HepG2 (cell line): ENCODE data around the gene KLHL33. TPM values are rescaled to one million over a fixed set of nuclear protein-coding genes. Genes with fewer than 3 reads are reported as not detected.

ENCODE experiments used
- ATAC-seq: fragments of 200-7000 bp; cut with Tn5 transposase; 3 replicates; pipeline ENCODE4 v1.9.1; 2020; ENCODE audit warnings: mild to moderate bottlenecking, moderate library complexity
- BruUV-seq: library from RNA; stranded (reverse); fragments of 400-500 nt; replicated peaks from 2 replicates; lab custom pipeline; 2021; lab: Mats Ljungman, UMichigan
- CTCF ChIA-PET: fragments of 300-600 bp; formaldehyde crosslinking; extraction: SDS; loops from one replicate; lab custom pipeline; 2021; ENCODE audit warnings: low total read pairs, inconsistent platforms, low intra/inter-chr PET ratio; lab: Yijun Ruan, JAX
- POLR2A ChIA-PET: fragments of 350-600 bp; sonication (Branson Sonifier 250); formaldehyde crosslinking; loops from one replicate; lab custom pipeline; 2020; ENCODE audit warnings: antibody characterized with exemption, inconsistent platforms; lab: Yijun Ruan, JAX
- DNase-seq: peaks from one replicate; pipeline ENCODE4 v3.0.0-alpha.2; 2015; ENCODE audit warnings: low spot score
- FAIRE-seq: peaks from 3 replicates; lab custom pipeline; 2011; peaks lifted over from hg19 to GRCh38; lab: Jason Lieb, UNC
- H2AFZ ChIP-seq: one replicate; pipeline ENCODE4 v1.6.1; 2011; ENCODE audit warnings: low read length, inconsistent platforms
- H3K27ac ChIP-seq: fragments of 300-600 bp; 3 replicates; pipeline ENCODE4 v1.8.0; 2011; ENCODE audit warnings: mixed run types, mild to moderate bottlenecking, mixed read lengths, low read length, inconsistent platforms; ENCODE audit not compliant: insufficient read depth; ENCODE audit errors: extremely low read length
- H3K27me3 ChIP-seq, 2 experiments: fragments of 200-600 bp in 1 of 2; 2 replicates in 1 of 2; 3 replicates in 1 of 2; pipeline versions ENCODE4 v1.6.0 to v1.8.0; 2011; ENCODE audit warnings: low read length in 2 of 2, mild to moderate bottlenecking in 2 of 2, moderate library complexity in 2 of 2, inconsistent platforms in 1 of 2; ENCODE audit not compliant: insufficient read depth in 2 of 2, control insufficient read depth in 1 of 2
- H3K36me3 ChIP-seq, 2 experiments: fragments of 200-600 bp in 1 of 2; replicated peaks in 1 of 2; 2 replicates in 1 of 2; 3 replicates in 1 of 2; pipeline versions ENCODE4 v1.5.1 to v1.8.0; 2011; ENCODE audit warnings: low read length in 2 of 2, inconsistent platforms in 1 of 2; ENCODE audit not compliant: insufficient read depth in 2 of 2, control insufficient read depth in 1 of 2
- H3K4me1 ChIP-seq: 2 replicates; pipeline ENCODE4 v1.5.1; 2012; ENCODE audit warnings: low read length, inconsistent platforms; ENCODE audit not compliant: insufficient read depth
- H3K4me2 ChIP-seq: 2 replicates; pipeline ENCODE4 v1.6.0; 2011; ENCODE audit warnings: low read depth, low read length, inconsistent platforms
- H3K4me3 ChIP-seq, 3 experiments: fragments of 200-600 bp in 1 of 3; sonication (generic), shearing (Covaris generic) in 1 of 3; replicated peaks in 1 of 3; 2 replicates each; pipeline ENCODE4 v1.5.1; 2011 to 2016; ENCODE audit warnings: low read length in 3 of 3, inconsistent platforms in 2 of 3, low read depth in 2 of 3, mild to moderate bottlenecking in 2 of 3, control low read depth in 1 of 3, mixed read lengths in 1 of 3; ENCODE audit not compliant: insufficient read depth in 1 of 3
- H3K79me2 ChIP-seq: one replicate; pipeline ENCODE4 v1.6.1; 2011; ENCODE audit warnings: low read length, inconsistent platforms; ENCODE audit not compliant: insufficient read depth
- H3K9ac ChIP-seq: 2 replicates; pipeline ENCODE4 v1.6.0; 2011; ENCODE audit warnings: mild to moderate bottlenecking, low read depth, low read length, inconsistent platforms; ENCODE audit not compliant: insufficient read depth
- H3K9me3 ChIP-seq: 2 replicates; pipeline ENCODE4 v1.5.1; 2012; ENCODE audit warnings: mild to moderate bottlenecking, low read length
- H4K20me1 ChIP-seq: 2 replicates; pipeline ENCODE4 v1.6.0; 2011; ENCODE audit warnings: inconsistent platforms, mild to moderate bottlenecking, low read length, moderate library complexity; ENCODE audit not compliant: insufficient read depth
- DNMT1 ChIP-seq: sonication (generic); formaldehyde crosslinking; IDR thresholded peaks from 2 replicates; pipeline ENCODE4 v1.5.1; 2020; ENCODE audit warnings: mild to moderate bottlenecking, missing genetic modification reagents
- FOSL2 ChIP-seq: sonication (generic); formaldehyde crosslinking; IDR thresholded peaks from 2 replicates; pipeline ENCODE4 v1.4.0; 2020; ENCODE audit warnings: missing genetic modification reagents
- FOXO1 ChIP-seq: sonication (generic); formaldehyde crosslinking; IDR thresholded peaks from 2 replicates; pipeline ENCODE4 v1.4.0; 2020; ENCODE audit warnings: missing genetic modification reagents
- FOXP4 ChIP-seq: sonication (generic); formaldehyde crosslinking; IDR thresholded peaks from 2 replicates; pipeline ENCODE4 v1.4.0; 2020; ENCODE audit warnings: missing genetic modification reagents
- GZF1 ChIP-seq: sonication (generic); formaldehyde crosslinking; IDR thresholded peaks from 2 replicates; pipeline ENCODE4 v1.5.1; 2020; ENCODE audit warnings: mild to moderate bottlenecking, missing genetic modification reagents
- IKZF4 ChIP-seq: sonication (generic); formaldehyde crosslinking; IDR thresholded peaks from 2 replicates; pipeline ENCODE4 v1.5.1; 2020; ENCODE audit warnings: borderline replicate concordance, mild to moderate bottlenecking, low read depth, missing genetic modification reagents; ENCODE audit errors: not compliant biosample characterization
- KLF6 ChIP-seq: IDR thresholded peaks from 2 replicates; pipeline ENCODE4 v1.8.0; 2016; ENCODE audit warnings: missing biosample characterization, missing genetic modification reagents
- MXI1 ChIP-seq: IDR thresholded peaks from 3 replicates; pipeline ENCODE4 v1.6.1; 2012; ENCODE audit warnings: low read depth, low read length, inconsistent platforms, borderline replicate concordance
- NR2F2 ChIP-seq: IDR thresholded peaks from 2 replicates; pipeline ENCODE4 v1.6.1; 2012; ENCODE audit warnings: low read depth, inconsistent platforms, borderline replicate concordance
- RAD21 ChIP-seq: fragments of 450-650 bp; formaldehyde crosslinking; IDR thresholded peaks from 2 replicates; pipeline ENCODE4 v1.5.0; 2020; ENCODE audit warnings: mild to moderate bottlenecking
- SNAPC2 ChIP-seq: sonication (generic); formaldehyde crosslinking; IDR thresholded peaks from 2 replicates; pipeline ENCODE4 v1.8.1; 2022; ENCODE audit warnings: mild to moderate bottlenecking, missing genetic modification reagents
- ZNF234 ChIP-seq: sonication (generic); formaldehyde crosslinking; conservative IDR thresholded peaks from 2 replicates; pipeline ENCODE4 v1.5.1; 2020; ENCODE audit warnings: mild to moderate bottlenecking, missing genetic modification reagents
- ZNF251 ChIP-seq: sonication (generic); formaldehyde crosslinking; IDR thresholded peaks from 2 replicates; pipeline ENCODE4 v1.9.0; 2021; ENCODE audit warnings: mild to moderate bottlenecking, missing genetic modification reagents
- ZNF329 ChIP-seq: sonication (generic); formaldehyde crosslinking; IDR thresholded peaks from 2 replicates; pipeline ENCODE4 v1.9.0; 2021; ENCODE audit warnings: low read depth, mild to moderate bottlenecking, missing genetic modification reagents
- ZNF335 ChIP-seq: sonication (generic); formaldehyde crosslinking; IDR thresholded peaks from 2 replicates; pipeline ENCODE4 v1.4.0; 2020; ENCODE audit warnings: missing genetic modification reagents
- ZNF451 ChIP-seq: sonication (generic); formaldehyde crosslinking; IDR thresholded peaks from 2 replicates; pipeline ENCODE4 v1.5.0; 2020; ENCODE audit warnings: mild to moderate bottlenecking, missing genetic modification reagents
- ZNF691 ChIP-seq: sonication (generic); formaldehyde crosslinking; IDR thresholded peaks from 2 replicates; pipeline ENCODE4 v1.4.0; 2020; ENCODE audit warnings: missing genetic modification reagents, low read depth, mild to moderate bottlenecking, borderline replicate concordance
- WGBS: methylation state at CpG from one replicate; pipeline ENCODE4 v1.1.6; 2017; ENCODE audit warnings: low lambda C conversion rate; 5-methylcytosine and 5-hydroxymethylcytosine counted together
- in situ Hi-C: cut with HindIII; loops from 2 replicates; pipeline ENCODE4 v1.10.0; 2017; ENCODE audit warnings: low pct_unique_long_range_greater_than_20kb; ENCODE audit not compliant: extremely low pct_ligation_motif_present
- intact Hi-C: fragments of 100-400 bp; cut with micrococcal nuclease; formaldehyde crosslinking; loops from one replicate; pipeline ENCODE4 v1.10.0; 2022; ENCODE audit not compliant: unreplicated experiment
- polyA plus RNA-seq, 8 experiments: library from polyadenylated mRNA; depleted of rRNA in 3 of 8; stranded (reverse) in 7 of 8; unstranded in 1 of 8; fragments of >200 nt; fragmentation: Illumina TruSeq in 4 of 8; extraction: Trizol in 4 of 8; gene quantifications; 2 replicates each; pipeline versions ENCODE4 v1.2.1 to v1.2.3, GENCODE V29; 2011 to 2016; ENCODE audit warnings: low read depth in 4 of 8, missing spikeins in 1 of 8, mixed read lengths in 1 of 8; ENCODE audit not compliant: insufficient read depth in 1 of 8
- total RNA-seq, 5 experiments: library from RNA; depleted of rRNA; stranded (reverse); fragments of >200 nt; fragmentation: Illumina TruSeq; extraction: Trizol; gene quantifications; 2 replicates each; pipeline ENCODE4 v1.2.3, GENCODE V29; 2016; ENCODE audit warnings: low read depth in 1 of 5

KLHL33 gene
- total and polyA plus RNA-seq, 2 of the 13 experiments (the other 11 are each of a cell fraction or from before 2014, with no cell fraction given), result not detected

- Histone ChIP-seq H3K27me3 (no peaks in the 10 kb centered on the region; a peak in 1 of 5 replicates), H3K4me3 (no peak overlapping the region), H3K27ac (no peak overlapping the region), H3K4me1 (peaks cover 19% of the 10 kb centered on the region)
- TF ChIP-seq NR2F2, result no peak
- no peak for TF ChIP-seq ZNF234 (CRISPR knock-in tag)
- TF ChIP-seq ZNF691 (CRISPR knock-in tag), result no peak
- TF ChIP-seq ZNF251 (CRISPR knock-in tag), result no peak
- TF ChIP-seq IKZF4, result no peak
- TF ChIP-seq ZNF329, result no peak
- no peak for TF ChIP-seq DNMT1 (CRISPR knock-in tag)
- no peak for TF ChIP-seq FOXO1 (CRISPR knock-in tag)
- TF ChIP-seq, all 625 proteins: peak for 0
- intact Hi-C loops (no loop called here), in situ Hi-C loops (no loop called here)
- ATAC-seq (no peak), FAIRE-seq (no peak), DNase-seq (no peak)
- WGBS, result 91% methylated on average over 2 of the region's 2 CpGs
- H2AFZ ChIP-seq, result no peak overlapping the region
- no peak overlapping the region for H3K9ac ChIP-seq
- no peaks in the 10 kb centered on the region for H4K20me1 ChIP-seq
- no peaks in the 10 kb centered on the region for H3K79me2 ChIP-seq
- POLR2A ChIA-PET, result interaction anchor here (0.7 to 1.6 kb wide), 2 partner anchors 56 to 66 kb away, joined by 3 to 5 read pairs; partner anchors contain the start of gene PARP2
- H3K9me3 ChIP-seq, result no peaks in the 10 kb centered on the region
- H3K36me3 ChIP-seq, result peaks cover 6 to 8% of the 10 kb centered on the region in 2 experiments
- CTCF ChIA-PET, result no interaction called here
- no peak overlapping the region for H3K4me2 ChIP-seq
- no TSS peak for BruUV-seq
These were observed 26.7 kb downstream of the KLHL33 start for GRCh38 chr14:20409226-20409625.

DNA sequence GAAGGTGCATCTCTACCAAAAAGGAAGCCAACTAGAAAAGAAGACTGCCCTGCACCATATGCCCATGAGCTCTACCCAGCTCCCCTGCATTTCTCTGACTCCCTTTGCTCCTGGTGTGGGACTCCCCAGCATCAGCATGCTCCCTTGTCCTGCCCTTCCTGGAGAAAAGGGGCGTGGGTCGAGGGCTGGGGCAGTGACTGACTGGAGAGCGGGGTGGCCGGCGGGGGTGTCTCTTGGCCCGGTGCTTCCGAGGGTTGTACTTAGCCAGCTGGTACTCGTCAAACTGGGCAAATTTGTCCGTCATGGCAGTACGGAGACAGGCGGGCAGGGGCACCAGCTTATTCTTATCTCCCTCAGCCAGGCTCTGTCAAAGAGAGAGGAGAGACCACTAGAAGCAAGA lies 32.4 kb downstream of the KLHL33 start:
- ChIA-PET CTCF (no interaction called here), POLR2A (no interaction called here)
- no peaks in the 10 kb centered on the region for H3K9me3 ChIP-seq
- H3K4me1 ChIP-seq, result no peaks in the 10 kb centered on the region; the same call in 1 of the 2 replicates
- no peak overlapping the region for H3K27ac ChIP-seq
- H3K9ac ChIP-seq, result no peak overlapping the region
- ATAC-seq, result no peak
- H3K27me3 ChIP-seq, result no peaks in the 10 kb centered on the region
- peaks cover 9 to 10% of the 10 kb centered on the region in 2 experiments for H3K36me3 ChIP-seq
- FAIRE-seq, result no peak
- H4K20me1 ChIP-seq, result no peaks in the 10 kb centered on the region
- no peak overlapping the region for H3K4me3 ChIP-seq
- intact Hi-C loops (no loop called here), in situ Hi-C loops (no loop called here)
- no peak overlapping the region for H3K4me2 ChIP-seq
- no TSS peak for BruUV-seq
- H3K79me2 ChIP-seq, result no peaks in the 10 kb centered on the region
- no peak for DNase-seq
- H2AFZ ChIP-seq, result no peak overlapping the region
- WGBS, result 95% methylated on average over 11 of the region's 11 CpGs
- TF ChIP-seq GZF1 (CRISPR knock-in tag) (no peak), MXI1 (no peak), RAD21 (CRISPR knock-in tag) (no peak), KLF6 (CRISPR knock-in tag) (no peak), SNAPC2 (CRISPR knock-in tag) (no peak), FOXP4 (no peak), ZNF335 (CRISPR knock-in tag) (no peak), FOSL2 (CRISPR knock-in tag) (no peak), ZNF451 (CRISPR knock-in tag) (no peak)
